Parathyroid adenoma (tissue), 2 donors: ENCODE results near the gene UBE2R2.

Experiments
- H2AFZ ChIP-seq: fragments of 300-600 bp; sonication (generic); one replicate; pipeline ENCODE4 v1.7.0; 2017; ENCODE audit warnings: antibody characterized with exemption, mild to moderate bottlenecking
- H3K27ac ChIP-seq: fragments of 300-600 bp; sonication (generic); one replicate; pipeline ENCODE4 v1.7.0; 2017
- H3K27me3 ChIP-seq: fragments of 300-600 bp; sonication (generic); one replicate; pipeline ENCODE4 v1.7.0; 2017; ENCODE audit warnings: low read length; ENCODE audit not compliant: control insufficient read depth, insufficient read depth
- H3K36me3 ChIP-seq: fragments of 300-600 bp; sonication (generic); one replicate; pipeline ENCODE4 v1.7.0; 2017; ENCODE audit warnings: low read length; ENCODE audit not compliant: control insufficient read depth, insufficient read depth
- H3K4me1 ChIP-seq: fragments of 300-600 bp; sonication (generic); one replicate; pipeline ENCODE4 v1.7.0; 2017; ENCODE audit warnings: control low read depth
- H3K4me2 ChIP-seq: fragments of 300-600 bp; sonication (generic); one replicate; pipeline ENCODE4 v1.7.0; 2017; ENCODE audit warnings: low read length
- H3K4me3 ChIP-seq: fragments of 300-600 bp; sonication (generic); one replicate; pipeline ENCODE4 v1.7.0; 2017; ENCODE audit warnings: low read depth, low read length
- H3K79me2 ChIP-seq: fragments of 300-600 bp; sonication (generic); one replicate; pipeline ENCODE4 v1.7.0; 2017; ENCODE audit warnings: control low read depth
- H3K9ac ChIP-seq: fragments of 300-600 bp; sonication (generic); one replicate; pipeline ENCODE4 v1.7.0; 2017; ENCODE audit warnings: mild to moderate bottlenecking
- H3K9me3 ChIP-seq: fragments of 300-600 bp; sonication (generic); one replicate; pipeline ENCODE4 v1.7.0; 2017; ENCODE audit warnings: low read length; ENCODE audit not compliant: control insufficient read depth
- CTCF ChIP-seq: fragments of 300-600 bp; sonication (generic); IDR thresholded peaks from one replicate; pipeline ENCODE4 v1.7.0; 2017; ENCODE audit warnings: antibody characterized with exemption, mild to moderate bottlenecking
- donor health status: primary hyperparathyroidism.

The UBE2R2 gene

GRCh38 chr9:33931326-33931725 is 114.4 kb downstream of the UBE2R2 start:
- no peaks in the 10 kb centered on the region for H3K4me1 ChIP-seq
- no peak for TF ChIP-seq CTCF
- no peak overlapping the region for H3K4me3 ChIP-seq
- H3K27me3 ChIP-seq: no peaks in the 10 kb centered on the region
- no peak overlapping the region for H2AFZ ChIP-seq
- no peak overlapping the region for H3K9ac ChIP-seq
- no peaks in the 10 kb centered on the region for H3K79me2 ChIP-seq
- H3K4me2 ChIP-seq: no peak overlapping the region
- no peak overlapping the region for H3K27ac ChIP-seq
- no peaks in the 10 kb centered on the region for H3K9me3 ChIP-seq
- no peaks in the 10 kb centered on the region for H3K36me3 ChIP-seq

GRCh38 chr9:33932078-33932807 is 115.3 kb downstream of the UBE2R2 start:
- H3K27me3 ChIP-seq: no peaks in the 10 kb centered on the region
- H3K4me2 ChIP-seq: no peak overlapping the region
- no peaks in the 10 kb centered on the region for H3K79me2 ChIP-seq
- no peaks in the 10 kb centered on the region for H3K36me3 ChIP-seq
- no peak overlapping the region for H3K4me3 ChIP-seq
- no peaks in the 10 kb centered on the region for H3K4me1 ChIP-seq
- TF ChIP-seq CTCF: no peak
- H3K9ac ChIP-seq: no peak overlapping the region
- H3K9me3 ChIP-seq: no peaks in the 10 kb centered on the region
- no peak overlapping the region for H3K27ac ChIP-seq
- no peak overlapping the region for H2AFZ ChIP-seq

- no peak overlapping the region for H3K27ac ChIP-seq
- H3K4me2 ChIP-seq: no peak overlapping the region
- H3K9me3 ChIP-seq: no peaks in the 10 kb centered on the region
- TF ChIP-seq CTCF: no peak
- H3K4me1 ChIP-seq: no peaks in the 10 kb centered on the region
- H3K79me2 ChIP-seq: no peaks in the 10 kb centered on the region
- no peaks in the 10 kb centered on the region for H3K27me3 ChIP-seq
- no peak overlapping the region for H2AFZ ChIP-seq
- no peak overlapping the region for H3K4me3 ChIP-seq
- H3K36me3 ChIP-seq: no peaks in the 10 kb centered on the region
- H3K9ac ChIP-seq: no peak overlapping the region
Observed at GRCh38 chr9:33934188-33934878, 117.4 kb downstream of the UBE2R2 start.

- H3K4me1 ChIP-seq: peaks cover 4% of the 10 kb centered on the region
- H3K4me3 ChIP-seq: no peak overlapping the region
- no peak for TF ChIP-seq CTCF
- no peak overlapping the region for H3K27ac ChIP-seq
- H3K36me3 ChIP-seq: no peaks in the 10 kb centered on the region
- no peaks in the 10 kb centered on the region for H3K79me2 ChIP-seq
- no peak overlapping the region for H2AFZ ChIP-seq
- H3K27me3 ChIP-seq: no peaks in the 10 kb centered on the region
- H3K4me2 ChIP-seq: no peak overlapping the region
- no peaks in the 10 kb centered on the region for H3K9me3 ChIP-seq
- no peak overlapping the region for H3K9ac ChIP-seq
Observed at GRCh38 chr9:33939924-33940874, 123.2 kb downstream of the UBE2R2 start.
